Chondrocyte (in vitro differentiated cells): Measurements from ENCODE around the gene AFF3. TPM values are rescaled to one million over a fixed set of nuclear protein-coding genes. Genes with fewer than 3 reads are reported as not detected.
A peak's percentile ranks its signal among the peaks of the same experiment; 100 is the strongest.

Experiments used
- DNase-seq: peaks from one replicate; pipeline ENCODE4 v3.0.0; 2021; ENCODE audit warnings: mixed read lengths, low spot score
- H3K27ac Mint-ChIP-seq: one replicate; pipeline ENCODE4 v1.8.0; 2021; ENCODE audit warnings: mild to moderate bottlenecking, moderate library complexity, mixed read lengths; ENCODE audit not compliant: unreplicated experiment
- H3K27me3 Mint-ChIP-seq: 2 replicates; pipeline ENCODE4 v1.8.0; 2021; ENCODE audit warnings: low read depth, mixed read lengths
- H3K36me3 Mint-ChIP-seq: 2 replicates; pipeline ENCODE4 v1.8.0; 2021; ENCODE audit warnings: low read depth, mixed read lengths
- H3K4me1 Mint-ChIP-seq: 2 replicates; pipeline ENCODE4 v1.8.0; 2021; ENCODE audit warnings: low read depth, mild to moderate bottlenecking, mixed read lengths
- H3K4me3 Mint-ChIP-seq: one replicate; pipeline ENCODE4 v1.8.0; 2021; ENCODE audit warnings: mild to moderate bottlenecking, moderate library complexity, mixed read lengths; ENCODE audit not compliant: unreplicated experiment
- H3K9me3 Mint-ChIP-seq: 2 replicates; pipeline ENCODE4 v1.8.0; 2021; ENCODE audit warnings: low read depth, mixed read lengths
- total RNA-seq: library from RNA; stranded (reverse); gene quantifications from 3 replicates; pipeline ENCODE4 v1.2.1, GENCODE V29; 2021
- TF ChIP-seq, protein P1 (sequence below): fragments of 200-600 bp; sonication (generic); IDR thresholded peaks from 2 replicates; pipeline ENCODE4 v1.5.0; 2021; ENCODE audit warnings: antibody characterized with exemption, mild to moderate bottlenecking, moderate library complexity

Gene AFF3
- total RNA-seq, 1 donor from 2014 or later, result 127 TPM

GRCh38 chr2:100043891-100044255 lies 98.5 kb downstream of the AFF3 start:
- TF ChIP-seq, protein P1, sequence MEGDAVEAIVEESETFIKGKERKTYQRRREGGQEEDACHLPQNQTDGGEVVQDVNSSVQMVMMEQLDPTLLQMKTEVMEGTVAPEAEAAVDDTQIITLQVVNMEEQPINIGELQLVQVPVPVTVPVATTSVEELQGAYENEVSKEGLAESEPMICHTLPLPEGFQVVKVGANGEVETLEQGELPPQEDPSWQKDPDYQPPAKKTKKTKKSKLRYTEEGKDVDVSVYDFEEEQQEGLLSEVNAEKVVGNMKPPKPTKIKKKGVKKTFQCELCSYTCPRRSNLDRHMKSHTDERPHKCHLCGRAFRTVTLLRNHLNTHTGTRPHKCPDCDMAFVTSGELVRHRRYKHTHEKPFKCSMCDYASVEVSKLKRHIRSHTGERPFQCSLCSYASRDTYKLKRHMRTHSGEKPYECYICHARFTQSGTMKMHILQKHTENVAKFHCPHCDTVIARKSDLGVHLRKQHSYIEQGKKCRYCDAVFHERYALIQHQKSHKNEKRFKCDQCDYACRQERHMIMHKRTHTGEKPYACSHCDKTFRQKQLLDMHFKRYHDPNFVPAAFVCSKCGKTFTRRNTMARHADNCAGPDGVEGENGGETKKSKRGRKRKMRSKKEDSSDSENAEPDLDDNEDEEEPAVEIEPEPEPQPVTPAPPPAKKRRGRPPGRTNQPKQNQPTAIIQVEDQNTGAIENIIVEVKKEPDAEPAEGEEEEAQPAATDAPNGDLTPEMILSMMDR, result no peak
- no peak for DNase-seq
- H3K9me3 Mint-ChIP-seq, result no peaks in the 10 kb centered on the region
- H3K4me1 Mint-ChIP-seq, result peaks cover 77% of the 10 kb centered on the region
- H3K4me3 Mint-ChIP-seq, result no peak overlapping the region
- H3K36me3 Mint-ChIP-seq, result peaks cover 5% of the 10 kb centered on the region
- no peaks in the 10 kb centered on the region for H3K27me3 Mint-ChIP-seq
- peak overlapping the region; percentile 6 for H3K27ac Mint-ChIP-seq

DNA sequence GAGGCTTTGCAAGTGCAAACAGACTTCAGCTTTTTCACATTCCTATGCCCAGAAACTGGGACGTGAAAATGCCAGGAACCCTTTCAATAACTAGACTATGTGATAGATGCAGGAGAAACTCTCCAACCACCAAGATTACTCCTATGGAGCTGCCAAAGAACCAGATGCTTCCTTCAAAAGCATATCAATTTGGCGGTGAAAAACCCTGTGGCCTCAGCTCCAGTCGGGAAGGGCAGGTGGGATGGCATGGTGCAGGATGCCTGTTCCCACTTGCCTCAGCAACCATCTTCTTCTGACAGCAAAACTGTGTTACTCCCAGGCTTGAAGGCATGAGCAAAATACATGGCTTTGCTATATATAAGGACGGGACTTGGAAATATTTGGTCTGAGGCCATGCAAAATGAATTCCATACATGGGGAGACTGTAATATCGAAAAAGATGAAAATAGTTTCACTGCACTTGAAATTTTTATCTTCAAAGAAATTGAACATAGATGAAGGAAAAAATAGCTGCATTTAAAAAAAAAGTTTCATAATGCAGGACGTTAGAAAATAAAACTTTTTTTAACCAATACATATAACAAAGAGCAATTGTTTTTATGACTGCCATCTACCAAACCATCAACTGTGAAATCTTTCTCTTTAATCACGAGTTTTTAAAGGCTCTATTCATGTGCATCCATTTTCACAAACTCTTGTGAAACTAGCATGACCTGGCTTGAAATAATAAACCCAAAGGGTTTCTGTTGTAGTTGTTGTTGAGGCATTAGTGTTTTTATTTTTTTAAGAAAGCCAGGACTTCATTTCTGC lies 99.1 kb downstream of the AFF3 start:
- Mint-ChIP-seq H3K36me3 (peaks cover 5% of the 10 kb centered on the region), H3K27me3 (no peaks in the 10 kb centered on the region), H3K9me3 (no peaks in the 10 kb centered on the region), H3K27ac (no peak overlapping the region), H3K4me3 (no peak overlapping the region), H3K4me1 (peaks cover 76% of the 10 kb centered on the region)
- TF ChIP-seq, protein P1, result no peak
- DNase-seq, result no peak

- no peaks in the 10 kb centered on the region for H3K9me3 Mint-ChIP-seq
- TF ChIP-seq, protein P1, result no peak
- DNase-seq, result no peak
- H3K27me3 Mint-ChIP-seq, result no peaks in the 10 kb centered on the region
- no peak overlapping the region for H3K4me3 Mint-ChIP-seq
- peaks cover 5% of the 10 kb centered on the region for H3K36me3 Mint-ChIP-seq
- no peak overlapping the region for H3K27ac Mint-ChIP-seq
- H3K4me1 Mint-ChIP-seq, result peaks cover 69% of the 10 kb centered on the region
These were observed 99.8 kb downstream of the AFF3 start for GRCh38 chr2:100042562-100042961.

- peaks cover 3% of the 10 kb centered on the region for H3K36me3 Mint-ChIP-seq
- peak overlapping the region; percentile 50 for H3K27ac Mint-ChIP-seq
- DNase-seq, result no peak
- no peak overlapping the region for H3K4me3 Mint-ChIP-seq
- H3K9me3 Mint-ChIP-seq, result no peaks in the 10 kb centered on the region
- TF ChIP-seq, protein P1, result no peak
- no peaks in the 10 kb centered on the region for H3K27me3 Mint-ChIP-seq
- H3K4me1 Mint-ChIP-seq, result peaks cover 63% of the 10 kb centered on the region
These were observed 100.4 kb downstream of the AFF3 start for GRCh38 chr2:100041946-100042345.

GRCh38 chr2:100041385-100041784 lies 101.0 kb downstream of the AFF3 start:
- peaks cover 63% of the 10 kb centered on the region for H3K4me1 Mint-ChIP-seq
- no peak overlapping the region for H3K4me3 Mint-ChIP-seq
- no peak for DNase-seq
- no peak overlapping the region for H3K27ac Mint-ChIP-seq
- no peaks in the 10 kb centered on the region for H3K9me3 Mint-ChIP-seq
- peaks cover 3% of the 10 kb centered on the region for H3K36me3 Mint-ChIP-seq
- TF ChIP-seq, protein P1, result no peak
- H3K27me3 Mint-ChIP-seq, result no peaks in the 10 kb centered on the region
